Transverse colon (tissue), 4 donors: ENCODE measurements around the gene UBE2K. TPM values are rescaled to one million over a fixed set of nuclear protein-coding genes. Genes with fewer than 3 reads are reported as not detected.
A peak's percentile ranks its signal among the peaks of the same experiment; 100 is the strongest.

Experiments
- DNase-seq: peaks from one replicate; pipeline ENCODE4 v3.0.0-alpha.2; 2019
- H3K27ac ChIP-seq, 4 donors: fragments of 200-600 bp; sonication (generic); 2 replicates each; pipeline ENCODE4 v1.5.1; 2016 to 2018; ENCODE audit warnings: inconsistent platforms in 4 of 4
- H3K27me3 ChIP-seq: fragments of 200-600 bp; sonication (generic); 2 replicates; pipeline ENCODE4 v1.5.1; 2017; ENCODE audit warnings: inconsistent platforms
- H3K36me3 ChIP-seq, 4 donors: fragments of 200-600 bp; sonication (generic); 2 replicates each; pipeline ENCODE4 v1.5.1; 2017 to 2019; ENCODE audit warnings: inconsistent platforms in 4 of 4
- H3K4me1 ChIP-seq, 4 donors: fragments of 200-600 bp; sonication (generic); 2 replicates each; pipeline ENCODE4 v1.5.1; 2017 to 2020; ENCODE audit warnings: inconsistent platforms in 4 of 4
- H3K4me3 ChIP-seq, 4 donors: fragments of 200-600 bp; sonication (generic); 1 replicate in 1 of 4; 2 replicates in 3 of 4; pipeline versions ENCODE4 v1.5.1 to v1.6.1; 2017 to 2019; ENCODE audit warnings: inconsistent platforms in 4 of 4
- H3K9me3 ChIP-seq, 2 donors: fragments of 200-600 bp; sonication (generic); 2 replicates each; pipeline ENCODE4 v1.5.1; 2017 to 2019; ENCODE audit warnings: inconsistent platforms in 2 of 2
- CTCF ChIP-seq, 5 experiments: fragments of 200-600 bp in 3 of 5; fragments of 450-650 bp in 2 of 5; sonication (generic) in 3 of 5; IDR thresholded peaks; 1 replicate in 2 of 5; 2 replicates in 3 of 5; pipeline ENCODE4 v1.5.1; 2016 to 2017; ENCODE audit warnings: antibody characterized with exemption in 5 of 5, inconsistent platforms in 3 of 5, mild to moderate bottlenecking in 2 of 5, moderate library complexity in 1 of 5
- EP300 ChIP-seq: sonication (generic); formaldehyde crosslinking; IDR thresholded peaks from one replicate; pipeline ENCODE4 v1.6.1; 2017; ENCODE audit warnings: antibody characterized with exemption, low read depth
- POLR2A ChIP-seq: fragments of 450-650 bp; IDR thresholded peaks from one replicate; pipeline ENCODE4 v1.6.1; 2016; ENCODE audit warnings: antibody characterized with exemption, mild to moderate bottlenecking, moderate library complexity
- POLR2AphosphoS5 ChIP-seq, 3 donors: sonication (generic); formaldehyde crosslinking; IDR thresholded peaks; one replicate each; pipeline ENCODE4 v1.6.1; 2016; ENCODE audit warnings: antibody characterized with exemption in 3 of 3
- WGBS, 2 donors: methylation state at CpG; one replicate each; pipeline ENCODE4 v1.1.5; 2018; ENCODE audit warnings: low coverage in 1 of 2; 5-methylcytosine and 5-hydroxymethylcytosine counted together
- in situ Hi-C, 4 donors: fragments of 200-750 bp; cut with MboI; loops; one replicate each; pipeline versions ENCODE4 v1.15.0 to v1.15.1; 2017; ENCODE audit warnings: low sequenced_read_pairs in 3 of 4, low pct_ligation_motif_present in 1 of 4, low pct_unique_long_range_greater_than_20kb in 1 of 4
- intact Hi-C: fragments of 100-400 bp; cut with DNase I; formaldehyde crosslinking; loops from one replicate; pipeline ENCODE4 v1.15.1; 2023; ENCODE audit warnings: low total_unique reads
- total RNA-seq, 4 donors: library from RNA; depleted of rRNA; stranded (reverse); fragments of >200 nt; gene quantifications; one replicate each; pipeline ENCODE4 v1.1.0, GENCODE V29; 2016

Gene UBE2K
- total RNA-seq, 4 donors from 2014 or later = 18.9 to 48.6 (median 37.3) TPM

GRCh38 chr4:39712819-39713607, 15.1 kb downstream of the UBE2K start:
- no peak for TF ChIP-seq CTCF (IDR thresholded peaks at IDR 0.05)
- TF ChIP-seq EP300 = no peak
- TF ChIP-seq POLR2A = no peak
- no peak for TF ChIP-seq POLR2AphosphoS5 (IDR thresholded peaks at IDR 0.05)
- WGBS, 2 donors = 95 to 97% methylated on average over 14 to 17 of the region's 17 CpGs
- peaks cover 5 to 47% (median 10%) of the 10 kb centered on the region in 4 donors for H3K4me1 ChIP-seq
- no peaks in the 10 kb centered on the region for H3K36me3 ChIP-seq
- H3K27me3 ChIP-seq = no peaks in the 10 kb centered on the region
- intact Hi-C loops = no loop called here
- in situ Hi-C loops = no loop called here
- H3K27ac ChIP-seq = no peak overlapping the region
- no peaks in the 10 kb centered on the region for H3K9me3 ChIP-seq
- no peak for DNase-seq
- H3K4me3 ChIP-seq = no peak overlapping the region

GRCh38 chr4:39713691-39714090, 15.8 kb downstream of the UBE2K start:
- peaks cover 5 to 41% (median 9%) of the 10 kb centered on the region in 4 donors for H3K4me1 ChIP-seq
- H3K4me3 ChIP-seq = no peak overlapping the region
- WGBS, 2 donors = 14 to 39% methylated on average over 1 of the region's 1 CpG
- TF ChIP-seq POLR2AphosphoS5 (IDR thresholded peaks at IDR 0.05) (no peak), POLR2A (no peak), EP300 (no peak), CTCF (IDR thresholded peaks at IDR 0.05) (no peak)
- no peaks in the 10 kb centered on the region for H3K27me3 ChIP-seq
- in situ Hi-C loops = no loop called here
- intact Hi-C loops = no loop called here
- H3K9me3 ChIP-seq = no peaks in the 10 kb centered on the region
- H3K27ac ChIP-seq = peak overlapping the region in 3 of 4 donors; percentile 0 to 43 (median 6)
- no peak for DNase-seq
- no peaks in the 10 kb centered on the region for H3K36me3 ChIP-seq

GRCh38 chr4:39714166-39714565, 16.2 kb downstream of the UBE2K start:
- TF ChIP-seq POLR2A (no peak), CTCF (IDR thresholded peaks at IDR 0.05) (no peak), POLR2AphosphoS5 (IDR thresholded peaks at IDR 0.05) (no peak), EP300 (no peak)
- peaks cover 5 to 37% (median 8%) of the 10 kb centered on the region in 4 donors for H3K4me1 ChIP-seq
- no peaks in the 10 kb centered on the region for H3K9me3 ChIP-seq
- H3K36me3 ChIP-seq = no peaks in the 10 kb centered on the region
- 73 to 75% methylated on average over 2 to 3 of the region's 3 CpGs for WGBS, 2 donors
- intact Hi-C loops (no loop called here), in situ Hi-C loops (no loop called here)
- H3K4me3 ChIP-seq = no peak overlapping the region
- peak overlapping the region in 3 of 4 donors; percentile 0 to 43 (median 6) for H3K27ac ChIP-seq
- no peak for DNase-seq
- no peaks in the 10 kb centered on the region for H3K27me3 ChIP-seq

- WGBS, 2 donors = 70 to 80% methylated on average over 3 of the region's 3 CpGs
- Histone ChIP-seq H3K27ac (no peak overlapping the region), H3K27me3 (no peaks in the 10 kb centered on the region), H3K4me1 (peaks cover 5 to 38% (median 7%) of the 10 kb centered on the region in 4 donors), H3K4me3 (no peak overlapping the region), H3K36me3 (no peaks in the 10 kb centered on the region), H3K9me3 (no peaks in the 10 kb centered on the region)
- TF ChIP-seq EP300 (no peak), POLR2AphosphoS5 (IDR thresholded peaks at IDR 0.05) (no peak), CTCF (IDR thresholded peaks at IDR 0.05) (no peak), POLR2A (no peak)
- in situ Hi-C loops (no loop called here), intact Hi-C loops (no loop called here)
- no peak for DNase-seq
Measured at GRCh38 chr4:39715788-39716187, 17.9 kb downstream of the UBE2K start.
